GM18861 (cell line): ENCODE measurements around the gene OSBPL10.
A peak's percentile ranks its signal among the peaks of the same experiment; 100 is the strongest.

Experiments
- ATAC-seq: cut with Tn5 transposase; IDR thresholded peaks from one replicate; pipeline ENCODE4 v1.9.1; 2021; ENCODE audit not compliant: unreplicated experiment

Gene OSBPL10

DNA sequence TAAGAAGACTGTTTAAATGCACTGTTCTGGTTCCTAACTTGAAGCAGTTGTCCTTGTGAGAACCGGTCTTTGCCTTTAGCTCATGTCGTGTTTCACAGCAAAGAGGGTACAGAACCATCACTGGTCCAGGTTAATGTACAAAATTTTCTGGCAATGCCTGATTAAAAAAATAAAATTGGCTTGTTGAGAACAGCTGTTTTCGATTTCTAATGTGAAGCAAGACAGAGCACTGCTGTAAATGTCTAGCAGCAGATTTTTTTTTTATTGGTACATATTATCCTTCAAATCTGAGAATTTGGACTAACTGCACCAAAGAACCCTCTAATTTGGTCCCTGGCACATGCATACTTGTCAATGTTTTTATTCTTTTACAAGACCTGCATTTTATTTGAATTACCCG lies 345.0 kb downstream of the OSBPL10 start:
- ATAC-seq, result no peak

DNA sequence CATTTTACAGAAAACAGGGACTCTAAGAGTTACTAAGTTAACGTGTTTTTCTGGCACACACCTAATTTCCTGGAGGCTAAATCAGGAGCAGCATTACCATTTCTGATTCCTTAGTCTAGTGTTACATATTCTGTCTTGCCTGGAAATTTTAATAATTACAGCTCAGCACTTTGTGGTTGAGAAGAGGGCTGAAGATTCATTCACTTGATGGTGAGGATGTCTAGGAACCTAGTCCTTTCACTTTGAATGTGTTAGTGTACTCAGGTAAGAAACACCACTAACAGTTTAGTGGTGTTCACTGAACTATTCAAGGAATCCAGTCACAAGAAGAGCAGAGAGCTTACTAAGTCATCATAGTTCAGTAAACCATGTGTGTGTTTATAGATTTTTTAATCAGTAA lies 345.5 kb downstream of the OSBPL10 start:
- ATAC-seq, result no peak

DNA sequence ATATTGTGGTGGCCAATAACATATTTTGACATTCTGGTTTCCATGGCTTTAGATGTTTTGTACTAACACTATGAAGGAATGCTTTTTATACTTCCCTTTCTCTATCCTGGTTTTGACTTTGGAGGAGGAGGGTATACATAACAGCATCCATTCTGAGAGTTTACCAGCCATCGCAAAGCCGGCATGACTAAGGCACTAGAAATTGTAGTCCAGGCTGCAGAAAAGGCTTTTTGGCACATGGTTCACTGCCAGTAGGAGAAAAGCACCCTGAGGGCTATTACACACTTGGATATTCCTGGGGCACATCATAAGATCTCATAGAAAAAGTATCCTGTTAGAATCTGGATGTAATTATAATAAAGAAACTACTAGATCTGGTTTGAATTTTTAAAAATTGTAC lies 346.6 kb downstream of the OSBPL10 start:
- no peak for ATAC-seq

DNA sequence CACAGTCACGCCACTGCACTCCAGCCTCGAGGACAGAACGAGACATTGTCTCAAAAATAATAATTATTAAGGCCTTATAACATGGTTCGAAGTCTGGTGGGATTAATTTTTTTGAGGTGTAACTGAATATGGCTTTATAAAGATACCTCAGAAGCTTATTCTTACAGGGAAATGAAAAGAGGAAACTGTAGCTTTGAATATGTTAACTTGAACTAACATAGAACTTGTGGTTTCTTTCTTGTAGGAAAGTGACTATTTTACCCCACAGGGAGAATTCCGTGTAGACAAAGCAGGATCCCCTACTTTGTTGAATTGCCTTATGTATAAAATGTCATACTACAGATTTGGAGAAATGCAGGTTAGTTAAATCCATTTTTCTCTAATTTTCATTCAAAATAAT lies 352.0 kb downstream of the OSBPL10 start:
- no peak for ATAC-seq

DNA sequence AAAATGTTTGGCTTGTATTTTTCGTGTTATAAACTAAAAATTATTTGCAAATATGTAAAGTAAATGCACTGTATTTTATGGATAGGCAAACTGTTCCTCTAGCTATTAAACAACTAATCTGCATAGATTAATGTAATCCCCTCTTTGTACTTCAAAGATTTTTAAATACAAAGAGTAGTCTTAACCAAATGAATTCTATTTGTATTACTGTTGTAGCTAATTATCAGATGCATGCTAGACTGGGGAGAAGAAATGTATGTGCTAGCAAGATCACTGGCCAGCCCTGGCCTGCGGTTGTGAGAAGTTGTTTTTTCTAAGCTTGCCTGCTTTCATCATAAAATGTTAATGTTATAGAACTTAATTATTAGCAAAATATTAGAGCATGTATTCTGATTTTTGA lies 355.7 kb downstream of the OSBPL10 start:
- ATAC-seq, result no peak

DNA sequence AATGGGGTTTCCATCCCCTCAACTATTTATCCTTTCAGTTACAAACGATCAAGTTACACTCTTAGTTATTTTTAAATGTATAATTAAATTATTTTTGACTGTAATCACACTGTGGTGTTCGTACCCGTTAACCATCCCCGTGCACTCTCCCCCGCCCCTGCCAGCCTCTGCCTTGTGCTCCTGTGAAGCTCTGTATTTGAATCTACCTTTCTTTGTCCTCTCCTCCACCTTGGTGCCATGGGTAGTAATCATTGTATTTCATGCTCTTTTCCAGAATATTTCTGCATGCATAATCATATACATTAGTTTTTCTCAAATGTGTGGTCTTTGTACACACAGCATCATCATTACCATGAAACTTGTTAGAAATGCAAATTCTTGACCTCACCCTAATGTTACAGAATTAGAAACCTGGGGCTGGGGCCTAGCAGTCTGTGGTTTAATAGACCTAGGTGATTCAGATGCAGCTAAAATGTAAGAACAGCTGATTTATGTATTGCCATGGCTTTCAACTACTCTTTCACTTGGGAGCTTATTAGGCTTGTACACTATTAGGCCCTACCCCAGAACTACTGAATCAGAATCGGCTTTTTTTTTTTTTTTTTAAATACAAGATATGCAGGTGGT lies 356.9 kb downstream of the OSBPL10 start:
- peak; percentile 39 for ATAC-seq

DNA sequence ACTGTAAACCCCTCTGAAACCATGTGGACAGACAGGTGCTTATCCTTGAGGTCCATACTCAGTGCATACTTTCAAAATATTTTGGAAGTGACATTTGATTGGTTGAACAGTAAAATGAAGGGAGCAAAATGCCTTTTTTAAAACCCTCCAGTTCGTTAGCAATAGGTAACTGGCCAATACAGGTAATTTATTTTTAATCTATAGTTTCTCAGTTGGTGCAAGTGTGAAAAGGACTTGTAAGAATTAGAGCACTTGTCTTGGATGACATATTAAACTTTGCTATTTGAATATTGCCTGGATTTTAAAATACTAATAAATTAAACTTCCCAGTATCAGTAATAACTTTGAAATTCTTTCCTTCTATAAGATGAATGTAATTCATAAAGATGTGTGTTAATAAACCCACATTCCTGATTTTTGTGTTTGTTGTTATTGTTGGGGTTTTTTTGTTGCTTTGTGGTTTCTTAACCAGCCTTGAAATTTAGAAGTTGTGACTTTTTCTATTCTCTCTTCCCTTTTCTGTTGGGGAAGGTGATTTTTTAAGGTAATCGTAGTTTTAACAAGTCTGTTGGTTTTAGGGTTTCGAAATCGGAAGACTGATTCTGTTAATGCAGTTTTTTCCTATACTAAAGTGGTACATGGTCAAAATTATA lies 358.3 kb downstream of the OSBPL10 start:
- peak; percentile 61 for ATAC-seq

DNA sequence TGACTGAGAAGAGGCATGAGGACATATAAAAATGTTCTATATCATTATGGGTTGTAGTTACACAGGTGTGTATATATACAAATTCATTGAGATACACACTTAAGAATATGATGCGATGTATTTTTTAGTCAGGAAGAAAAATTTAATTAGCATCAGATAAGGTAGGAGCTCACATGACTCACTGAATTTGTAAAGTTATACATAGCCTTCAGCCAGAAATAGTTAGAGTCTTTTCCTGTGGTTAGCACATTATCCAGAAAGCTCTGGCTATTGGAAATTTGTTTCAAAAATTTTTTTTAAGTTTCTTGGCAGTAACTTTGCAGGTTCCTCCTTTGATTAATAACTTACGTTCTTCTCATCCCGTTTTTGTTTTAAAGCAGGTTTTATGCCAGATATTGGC lies 359.7 kb downstream of the OSBPL10 start:
- no peak for ATAC-seq

DNA sequence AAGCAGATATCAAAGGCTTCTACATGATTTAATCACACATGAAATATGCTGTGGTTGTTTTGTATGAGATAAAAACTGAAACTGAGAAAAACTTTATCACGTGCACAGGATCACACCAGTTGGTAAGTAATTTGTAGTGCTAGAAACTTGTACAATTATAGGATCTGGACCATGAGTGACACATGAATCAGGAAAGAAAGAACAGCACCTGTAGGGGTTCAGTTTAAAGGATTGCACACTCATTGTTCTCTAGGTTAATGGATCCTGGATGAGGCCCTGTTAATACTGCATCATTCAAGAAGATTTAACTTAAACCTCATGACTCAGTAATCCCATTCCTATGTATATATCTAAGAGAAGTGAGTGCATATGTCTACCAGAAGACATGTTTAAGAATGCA lies 360.4 kb downstream of the OSBPL10 start:
- peak; percentile 29 for ATAC-seq

DNA sequence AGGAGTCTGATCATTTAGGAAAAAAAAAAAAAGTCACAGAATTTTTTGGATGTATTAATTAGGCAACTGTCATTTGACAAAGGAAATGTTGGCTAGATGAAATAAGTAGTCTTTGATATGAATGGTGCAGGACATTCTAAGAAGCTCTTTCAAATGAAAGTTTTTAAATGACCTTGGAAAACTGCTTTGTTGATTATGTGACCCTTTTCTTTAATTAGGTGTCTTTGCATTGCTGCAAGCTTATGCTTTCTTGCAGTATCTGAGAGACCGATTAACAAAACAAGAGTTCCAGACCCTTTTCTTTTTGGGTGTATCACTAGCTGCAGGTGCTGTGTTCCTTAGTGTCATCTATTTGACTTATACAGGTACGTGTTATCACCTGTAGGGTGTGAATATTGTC lies 364.4 kb downstream of the OSBPL10 start:
- ATAC-seq, result no peak

DNA sequence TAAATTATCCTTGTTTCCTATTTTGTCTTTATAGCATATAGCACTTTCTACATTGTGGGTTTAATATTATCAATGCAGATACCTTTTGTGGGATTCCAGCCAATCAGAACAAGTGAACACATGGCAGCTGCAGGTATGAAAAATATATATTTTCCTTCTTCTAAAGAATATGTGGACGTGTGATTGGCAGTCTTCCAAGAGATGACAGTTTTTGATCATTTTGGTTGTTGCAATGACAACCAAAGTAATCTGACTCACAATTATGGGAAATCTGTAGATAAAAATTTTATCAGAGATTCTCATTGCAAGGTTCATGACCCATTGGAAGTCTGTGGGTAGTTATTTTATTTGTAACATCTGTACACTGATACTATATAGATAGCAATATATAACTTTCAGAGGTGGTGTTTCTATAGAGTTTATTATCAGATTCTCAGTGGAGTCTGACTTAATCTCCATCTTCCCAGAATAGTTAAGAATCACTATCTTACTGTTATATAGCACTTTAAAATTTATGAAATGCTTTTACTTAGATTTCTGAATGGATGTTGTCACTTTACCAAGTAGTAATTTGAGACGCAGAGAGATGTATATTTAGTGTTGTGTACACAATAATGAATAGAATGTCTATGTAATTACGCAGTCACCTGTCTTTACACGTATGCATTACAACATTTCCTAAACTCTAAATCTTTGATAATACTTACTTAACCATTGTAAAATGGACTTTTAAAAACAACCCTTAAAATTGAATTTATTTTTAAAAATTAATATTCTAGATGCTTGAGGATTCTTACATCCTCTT lies 365.8 kb downstream of the OSBPL10 start:
- no peak for ATAC-seq

DNA sequence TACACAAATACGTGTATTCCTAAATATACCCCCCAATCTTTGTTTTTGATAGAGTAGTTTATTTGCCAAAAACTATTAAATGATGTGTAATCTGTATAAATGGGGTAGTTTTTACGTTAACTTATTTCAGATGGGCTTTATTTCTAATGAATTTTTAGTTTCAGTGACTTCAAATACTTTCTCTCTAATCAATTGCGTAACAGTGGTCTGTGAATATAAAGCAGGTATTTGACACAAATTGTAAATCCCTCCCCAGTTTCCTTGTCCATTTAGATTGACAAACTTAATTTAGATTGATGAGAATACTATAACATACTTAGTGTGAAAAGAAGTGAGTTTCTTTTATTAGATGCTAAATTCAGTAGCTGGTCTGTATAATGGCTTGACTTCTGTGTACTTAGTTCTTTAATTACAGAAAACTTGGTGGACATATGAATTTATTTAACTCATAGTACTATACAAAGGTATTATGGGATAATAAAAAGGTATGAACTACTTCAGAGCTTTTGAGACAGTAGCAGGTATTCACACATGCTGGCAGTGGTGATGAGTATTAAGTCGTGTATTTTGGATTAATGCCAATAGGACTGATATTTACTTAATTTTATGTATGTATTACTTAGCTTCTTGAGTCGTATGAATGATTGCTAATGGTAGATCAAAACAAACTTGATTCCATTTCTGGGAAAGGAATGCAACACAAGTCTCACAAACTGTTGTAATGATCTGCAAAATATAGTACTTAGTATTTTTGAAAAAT lies 366.7 kb downstream of the OSBPL10 start:
- no peak for ATAC-seq

DNA sequence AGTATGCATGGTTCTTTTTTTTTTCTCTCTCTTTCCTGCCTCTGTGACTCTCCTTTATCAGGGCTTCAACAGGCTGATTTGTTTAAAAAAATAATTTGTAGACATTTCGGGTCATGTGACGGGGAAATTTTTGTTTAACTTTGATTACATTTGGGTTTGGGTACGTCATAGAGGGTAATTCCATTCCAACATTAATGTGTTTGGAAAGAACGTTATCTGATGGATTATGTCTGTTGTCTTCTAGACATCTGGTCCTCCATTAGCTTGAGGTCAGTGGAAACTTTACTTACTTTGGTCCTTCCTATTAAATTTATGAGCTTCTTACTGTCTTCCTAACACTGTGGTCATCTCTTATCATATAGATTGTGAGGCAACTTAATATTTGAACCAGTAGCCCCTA lies 367.4 kb downstream of the OSBPL10 start:
- ATAC-seq, result no peak

DNA sequence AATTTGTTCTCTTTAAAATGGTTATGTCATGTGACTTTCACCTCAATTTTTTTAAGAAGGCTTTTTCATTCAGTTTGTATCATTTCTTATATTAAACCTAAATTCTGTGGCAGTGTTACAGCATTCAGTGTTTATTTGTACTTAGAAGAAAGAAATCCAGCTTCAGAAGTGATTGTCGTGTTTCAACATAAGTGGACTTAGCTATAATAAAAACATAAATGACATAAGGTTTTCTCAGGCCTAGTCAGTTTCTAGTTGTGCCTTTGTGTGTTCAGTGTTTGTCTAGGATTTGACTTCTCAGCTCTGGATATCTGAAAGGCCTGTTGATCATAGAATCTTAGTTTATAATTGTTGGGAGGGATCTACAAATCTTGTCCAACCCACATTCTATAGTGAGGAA lies 367.9 kb downstream of the OSBPL10 start:
- no peak for ATAC-seq
